IMR-90 (cell line): ENCODE data around the gene ZNF764. TPM values are rescaled to one million over a fixed set of nuclear protein-coding genes. Genes with fewer than 3 reads are reported as not detected.

Source experiments
- ATAC-seq: fragments of 200-7000 bp; cut with Tn5 transposase; 2 replicates; pipeline ENCODE4 v1.9.1; 2020; ENCODE audit warnings: low read depth, mild to moderate bottlenecking, moderate library complexity
- BruUV-seq: library from RNA; stranded (reverse); fragments of 400-500 nt; replicated peaks from 2 replicates; lab custom pipeline; 2021; lab: Mats Ljungman, UMichigan
- CTCF ChIA-PET: fragments of 300-600 bp; formaldehyde crosslinking; extraction: SDS; loops from one replicate; lab custom pipeline; 2021; ENCODE audit warnings: antibody characterized with exemption; lab: Yijun Ruan, JAX
- POLR2A ChIA-PET: fragments of 300-600 bp; sonication (Branson Sonifier 250); formaldehyde crosslinking; loops from one replicate; lab custom pipeline; 2022; ENCODE audit warnings: antibody characterized with exemption; ENCODE audit not compliant: unreplicated experiment; lab: Charles Lee
- DNase-seq: peaks from one replicate; pipeline ENCODE4 v3.0.0; 2013
- H2AFZ ChIP-seq: replicated peaks from 2 replicates; pipeline ENCODE3; 2013; ENCODE audit warnings: low read length, mild to moderate bottlenecking; ENCODE audit not compliant: poor library complexity
- H2AK5ac ChIP-seq: 2 replicates; pipeline ENCODE4 v1.6.1; 2013; ENCODE audit warnings: low read depth, low read length, inconsistent platforms
- H2AK9ac ChIP-seq: replicated peaks from 2 replicates; pipeline ENCODE3; 2013; ENCODE audit warnings: mild to moderate bottlenecking, low read depth, low read length, moderate library complexity; ENCODE audit not compliant: poor library complexity
- H2BK120ac ChIP-seq: 2 replicates; pipeline ENCODE4 v1.6.1; 2013; ENCODE audit warnings: low read depth, low read length, inconsistent platforms
- H2BK15ac ChIP-seq: 3 replicates; pipeline ENCODE4 v1.6.1; 2013; ENCODE audit warnings: low read depth, low read length, inconsistent platforms
- H2BK20ac ChIP-seq: 2 replicates; pipeline ENCODE4 v1.6.1; 2013; ENCODE audit warnings: low read depth, mild to moderate bottlenecking, inconsistent platforms, low read length, moderate library complexity
- H2BK5ac ChIP-seq: 2 replicates; pipeline ENCODE4 v1.6.1; 2013; ENCODE audit warnings: mild to moderate bottlenecking, low read depth, low read length, inconsistent platforms; ENCODE audit not compliant: poor library complexity, severe bottlenecking
- H3K14ac ChIP-seq: replicated peaks from 2 replicates; pipeline ENCODE4 v1.6.1; 2013; ENCODE audit warnings: low read depth, low read length, inconsistent platforms
- H3K18ac ChIP-seq: 2 replicates; pipeline ENCODE4 v1.6.1; 2013; ENCODE audit warnings: low read depth, low read length, control low read depth
- H3K23ac ChIP-seq: 2 replicates; pipeline ENCODE4 v1.6.1; 2013; ENCODE audit warnings: low read depth, low read length, inconsistent platforms
- H3K27ac ChIP-seq: 2 replicates; pipeline ENCODE4 v1.5.1; 2013; ENCODE audit warnings: mild to moderate bottlenecking, control low read depth, low read length; ENCODE audit not compliant: insufficient read depth
- H3K27me3 ChIP-seq: 2 replicates; pipeline ENCODE4 v1.6.1; 2013; ENCODE audit warnings: low read length; ENCODE audit not compliant: control insufficient read depth, insufficient read depth
- H3K36me3 ChIP-seq: 2 replicates; pipeline ENCODE4 v1.6.1; 2013; ENCODE audit warnings: low read length, mixed read lengths; ENCODE audit not compliant: control insufficient read depth, insufficient read depth
- H3K4ac ChIP-seq: 2 replicates; pipeline ENCODE4 v1.6.1; 2013; ENCODE audit warnings: low read depth, low read length, inconsistent platforms
- H3K4me1 ChIP-seq: 2 replicates; pipeline ENCODE4 v1.6.1; 2013; ENCODE audit warnings: low read length, mixed read lengths; ENCODE audit not compliant: control insufficient read depth, insufficient read depth
- H3K4me2 ChIP-seq: 2 replicates; pipeline ENCODE4 v1.6.1; 2013; ENCODE audit warnings: low read depth, mild to moderate bottlenecking, control low read depth, low read length, moderate library complexity
- H3K4me3 ChIP-seq: 2 replicates; pipeline ENCODE4 v1.5.1; 2013; ENCODE audit warnings: low read depth, mild to moderate bottlenecking, control low read depth, low read length, moderate library complexity; ENCODE audit not compliant: insufficient read depth
- H3K56ac ChIP-seq: 2 replicates; pipeline ENCODE4 v1.6.1; 2013; ENCODE audit warnings: low read length, inconsistent platforms; ENCODE audit not compliant: insufficient read depth; ENCODE audit errors: extremely low read depth
- H3K79me1 ChIP-seq, 2 experiments: 2 replicates each; pipeline ENCODE4 v1.6.1; 2013; ENCODE audit warnings: low read length in 2 of 2, inconsistent platforms in 1 of 2, low read depth in 1 of 2
- H3K9ac ChIP-seq: 2 replicates; pipeline ENCODE4 v1.6.1; 2013; ENCODE audit warnings: low read depth, low read length, control low read depth
- H3K9me1 ChIP-seq: 2 replicates; pipeline ENCODE4 v1.6.1; 2013; ENCODE audit warnings: low read length, inconsistent platforms; ENCODE audit not compliant: insufficient read depth
- H3K9me3 ChIP-seq: 2 replicates; pipeline ENCODE4 v1.6.1; 2013; ENCODE audit warnings: low read length; ENCODE audit not compliant: control insufficient read depth, insufficient read depth
- H4K20me1 ChIP-seq: 2 replicates; pipeline ENCODE4 v1.6.1; 2013; ENCODE audit warnings: low read length, inconsistent platforms; ENCODE audit not compliant: insufficient read depth
- H4K5ac ChIP-seq: 2 replicates; pipeline ENCODE4 v1.6.1; 2013; ENCODE audit warnings: mild to moderate bottlenecking, low read depth, low read length, control low read depth
- H4K8ac ChIP-seq, 2 experiments: 2 replicates each; pipeline ENCODE4 v1.6.1; 2013; ENCODE audit warnings: low read depth in 2 of 2, low read length in 2 of 2, control low read depth in 1 of 2, inconsistent platforms in 1 of 2
- H4K91ac ChIP-seq: 2 replicates; pipeline ENCODE4 v1.6.1; 2013; ENCODE audit warnings: low read depth, low read length, inconsistent platforms; ENCODE audit not compliant: insufficient read depth
- MAZ ChIP-seq: IDR thresholded peaks from 2 replicates; pipeline ENCODE4 v1.6.1; 2012; ENCODE audit warnings: low read depth, mild to moderate bottlenecking, low read length, improper control_type of control experiment, moderate library complexity, borderline replicate concordance
- RFX5 ChIP-seq: IDR thresholded peaks from 2 replicates; pipeline ENCODE4 v1.8.0; 2012; ENCODE audit warnings: low read depth, mild to moderate bottlenecking, low read length, moderate library complexity
- WGBS, 2 experiments: methylation state at CpG; one replicate each; pipeline versions ENCODE4 v1.1.5 to v1.1.7; 2013; ENCODE audit warnings: missing lambda C conversion rate in 2 of 2; ENCODE audit not compliant: insufficient read length in 1 of 2; ENCODE audit errors: extremely low coverage in 2 of 2; 5-methylcytosine and 5-hydroxymethylcytosine counted together
- dilution Hi-C: fragments of 300-500 bp; cut with HindIII; formaldehyde crosslinking; loops from one replicate; pipeline ENCODE4 v1.14.3; 2018; ENCODE audit warnings: low sequenced_read_pairs; ENCODE audit not compliant: unreplicated experiment
- in situ Hi-C: fragments of 300-500 bp; cut with MboI; formaldehyde crosslinking; loops from 3 replicates; pipeline ENCODE4 v1.14.3; 2019; ENCODE audit warnings: low sequenced_read_pairs, inconsistent platforms, mixed read lengths
- intact Hi-C: fragments of 100-400 bp; cut with micrococcal nuclease; formaldehyde crosslinking; loops from 2 replicates; pipeline ENCODE4 v1.10.0; 2022
- polyA plus RNA-seq, 3 experiments: library from polyadenylated mRNA; depleted of rRNA; stranded (reverse); fragments of >200 nt; gene quantifications; 2 replicates each; pipeline ENCODE4 v1.2.3, GENCODE V29; 2012; ENCODE audit warnings: low replicate concordance in 1 of 3
- total RNA-seq: library from RNA; depleted of rRNA; stranded (reverse); fragments of >200 nt; gene quantifications from 2 replicates; pipeline ENCODE4 v1.2.3, GENCODE V29; 2012

The ZNF764 gene
- total and polyA plus RNA-seq, 2 of the 4 experiments (the other 2 are of a cell fraction), result 2.2 to 4.6 TPM

DNA sequence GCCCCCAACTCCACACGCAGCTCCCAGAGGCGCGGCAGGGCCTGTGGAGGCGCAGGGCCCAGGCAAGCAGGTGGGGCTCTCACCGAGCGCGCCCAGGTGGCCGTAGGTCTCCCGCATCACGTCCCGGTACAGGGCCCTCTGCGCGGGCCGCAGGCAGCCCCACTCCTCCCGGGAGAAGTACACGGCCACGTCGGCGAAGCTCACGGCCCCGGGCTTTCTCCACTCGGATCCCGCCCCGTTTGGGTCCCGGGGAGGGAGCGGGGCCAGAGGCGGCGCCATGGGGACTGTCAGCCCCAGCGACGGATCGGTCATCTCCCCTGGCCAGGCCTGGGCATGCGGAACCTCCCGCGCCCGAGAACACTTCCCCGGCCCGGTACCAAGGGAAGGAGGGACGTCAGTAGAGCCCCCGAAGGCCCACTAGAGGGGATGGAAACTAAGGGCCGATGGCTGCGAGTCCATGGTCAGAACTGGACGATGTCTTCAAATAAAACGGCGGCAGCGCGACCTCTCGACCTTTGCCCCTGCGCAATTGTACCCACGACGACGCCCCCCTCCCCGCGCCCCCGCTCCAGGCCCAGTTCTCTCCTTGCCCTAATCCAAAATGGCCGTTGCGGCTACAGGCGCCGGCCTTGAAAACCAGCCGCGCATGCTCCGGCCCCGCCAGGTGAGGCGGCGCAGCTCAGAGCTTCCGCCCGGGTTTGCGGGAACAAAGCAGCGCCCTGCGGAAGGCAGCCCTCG lies 23.6 kb downstream of the ZNF764 start, which contains the start of gene ZNF747:
ZNF747 (minus strand) TSS at position 491 of the 738 bp plus-strand sequence; CDS start at position 312, 179 bp downstream.
- H3K27ac ChIP-seq, result peak within 1 kb of the TSS; percentile 78
- CTCF ChIA-PET, result interaction anchor here (0.6 to 1.2 kb wide), 2 partner anchors 23 to 86 kb away, joined by 3 to 5 read pairs; partner anchors contain the start of gene ZNF764
- dilution Hi-C loops, result no loop called here
- peak within 1 kb of the TSS; percentile 95 for H3K4me2 ChIP-seq
- H3K56ac ChIP-seq, result peak within 1 kb of the TSS; percentile 69
- no peaks in the 10 kb centered on the region for H3K9me3 ChIP-seq
- H3K4ac ChIP-seq, result peak within 1 kb of the TSS; percentile 97
- H2BK20ac ChIP-seq, result peak within 1 kb of the TSS; percentile 20; the same call in 1 of the 2 replicates
- H3K23ac ChIP-seq, result peak within 1 kb of the TSS; percentile 91
- BruUV-seq, result no TSS peak
- peak within 1 kb of the TSS; percentile 68 for H3K4me3 ChIP-seq
- H3K36me3 ChIP-seq, result peaks cover 5% of the 10 kb centered on the region; the same call in 1 of the 2 replicates
- POLR2A ChIA-PET, result no interaction called here
- H4K20me1 ChIP-seq, result no peaks in the 10 kb centered on the region
- ATAC-seq (peak; percentile 92), DNase-seq (peak; percentile 75)
- peak within 1 kb of the TSS; percentile 99 for H3K14ac ChIP-seq
- TF ChIP-seq MAZ (peak; percentile 62; the same call in 1 of the 2 replicates), RFX5 (no peak)
- H2AK5ac ChIP-seq, result peak within 1 kb of the TSS; percentile 88
- peak within 1 kb of the TSS; percentile 88 for H3K9ac ChIP-seq
- 7% methylated on average over 30 of the region's 70 CpGs; no CpG with 5 or more reads in 1 of the 2 experiments for WGBS, 2 experiments
- peak within 1 kb of the TSS; percentile 60 for H2BK120ac ChIP-seq
- peak within 1 kb of the TSS; percentile 98 for H4K5ac ChIP-seq
- H3K79me1 ChIP-seq, result peaks cover 6 to 31% of the 10 kb centered on the region in 2 experiments
- peak within 1 kb of the TSS; percentile 91 for H4K91ac ChIP-seq
- no peaks in the 10 kb centered on the region for H3K27me3 ChIP-seq
- H3K9me1 ChIP-seq, result peaks cover 10% of the 10 kb centered on the region; the same call in 1 of the 2 replicates
- H4K8ac ChIP-seq, result peak within 1 kb of the TSS; percentile 99 to 100
- H2BK5ac ChIP-seq, result peak within 1 kb of the TSS; percentile 79
- peak within 1 kb of the TSS; percentile 99 for H2AFZ ChIP-seq
- peak within 1 kb of the TSS; percentile 32 for H3K18ac ChIP-seq
- H2AK9ac ChIP-seq, result peak within 1 kb of the TSS; percentile 96
- peak within 1 kb of the TSS; percentile 30; the same call in 1 of the 3 replicates for H2BK15ac ChIP-seq
- intact Hi-C loops, result loop anchor here (2.0 kb wide), 1 partner anchor 50 kb away; the partner anchor contains the start of gene ZNF785
- peaks cover 8% of the 10 kb centered on the region for H3K4me1 ChIP-seq
- in situ Hi-C loops, result loop anchor here (5.0 kb wide), 1 partner anchor 38 kb away; the partner anchor contains the start of gene ZNF688
